Middle frontal gyrus (tissue), 1 donor: ENCODE results near the gene GUCD1.
A peak's percentile ranks its signal among the peaks of the same experiment; 100 is the strongest.
"Not testable (repeated sequence)": the region's sequence is repeated elsewhere in the genome, so short reads cannot be mapped to it uniquely, and the experiment has no call there.

Experiments
- DNase-seq: peaks from one replicate; pipeline ENCODE4 v3.0.0-alpha.2; 2015; ENCODE audit warnings: low spot score; ENCODE audit errors: extremely low spot score

The GUCD1 gene

DNA sequence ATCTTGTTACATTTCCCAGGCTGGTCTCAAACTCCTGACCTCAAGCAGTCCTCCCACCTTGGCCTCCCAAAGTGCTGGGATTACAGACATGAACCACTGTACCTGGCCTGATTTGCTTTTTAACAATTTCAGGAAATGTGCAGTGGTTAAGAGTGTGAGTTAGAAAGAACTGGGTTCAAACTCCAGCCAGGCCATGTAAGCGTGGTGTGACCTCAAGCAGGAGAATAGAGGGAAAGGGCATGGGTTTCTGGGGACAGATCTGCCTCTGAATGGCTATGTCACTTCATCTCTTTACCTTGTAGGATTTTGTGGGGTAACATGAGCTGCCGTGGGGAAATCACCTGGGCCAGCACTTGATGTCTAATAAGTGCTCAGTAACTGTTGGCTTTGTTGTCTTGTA lies 10.1 kb upstream of the GUCD1 start:
- DNase-seq, result no peak

DNA sequence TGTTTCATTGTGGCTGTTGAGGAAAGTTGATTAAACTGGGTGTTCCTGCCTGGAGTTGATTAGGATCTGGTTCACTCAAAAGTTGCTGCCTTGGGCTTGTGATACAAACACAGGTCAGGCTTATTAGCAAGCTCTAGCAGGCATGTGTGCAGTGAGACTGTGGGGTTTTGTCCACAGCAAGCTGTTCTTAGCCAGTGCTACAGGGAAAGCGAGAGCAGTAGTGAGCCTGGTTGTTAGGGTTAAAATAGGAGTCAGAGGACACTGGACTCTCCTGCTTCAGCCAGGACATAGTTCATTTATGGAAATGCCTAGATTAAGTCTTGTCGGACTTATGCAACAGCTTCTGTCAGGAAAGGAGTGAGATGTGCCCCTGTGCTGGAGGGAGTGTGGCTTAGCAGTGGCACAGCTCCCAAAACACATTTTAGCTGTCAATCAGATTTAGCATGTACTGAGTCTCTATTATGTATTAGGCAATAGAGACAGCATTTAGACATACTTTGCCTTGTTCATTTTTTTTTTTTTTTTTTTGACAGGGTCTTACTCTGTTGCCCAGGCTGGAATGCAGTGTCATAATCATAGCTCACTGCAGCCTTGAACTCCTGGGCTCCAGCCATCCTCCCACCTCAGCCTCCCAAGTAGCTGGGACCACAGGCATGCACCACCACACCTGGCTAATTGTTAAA lies 9.6 kb upstream of the GUCD1 start:
- no peak for DNase-seq

DNA sequence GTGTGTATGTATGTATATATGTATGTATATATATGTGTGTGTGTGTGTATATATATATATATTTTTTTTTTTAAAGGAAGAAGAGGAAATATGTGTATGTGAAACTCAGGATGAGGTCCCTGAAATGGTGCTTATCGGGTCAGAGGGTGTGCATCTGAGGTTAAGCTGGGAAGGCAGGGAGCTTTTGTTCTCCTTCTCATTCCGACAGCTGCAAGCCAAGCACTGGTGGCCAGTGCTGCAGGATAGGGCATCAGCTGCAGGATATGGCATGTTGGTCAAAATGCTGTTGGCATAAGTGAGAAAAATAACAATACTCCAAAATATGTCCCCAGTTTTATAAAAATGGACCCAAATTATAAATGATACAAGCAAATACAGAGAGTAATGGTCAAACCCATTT lies 8.3 kb upstream of the GUCD1 start:
- no peak for DNase-seq

- no peak for DNase-seq
These were observed 4.5 kb upstream of the GUCD1 start for GRCh38 chr22:24559471-24559870.

DNA sequence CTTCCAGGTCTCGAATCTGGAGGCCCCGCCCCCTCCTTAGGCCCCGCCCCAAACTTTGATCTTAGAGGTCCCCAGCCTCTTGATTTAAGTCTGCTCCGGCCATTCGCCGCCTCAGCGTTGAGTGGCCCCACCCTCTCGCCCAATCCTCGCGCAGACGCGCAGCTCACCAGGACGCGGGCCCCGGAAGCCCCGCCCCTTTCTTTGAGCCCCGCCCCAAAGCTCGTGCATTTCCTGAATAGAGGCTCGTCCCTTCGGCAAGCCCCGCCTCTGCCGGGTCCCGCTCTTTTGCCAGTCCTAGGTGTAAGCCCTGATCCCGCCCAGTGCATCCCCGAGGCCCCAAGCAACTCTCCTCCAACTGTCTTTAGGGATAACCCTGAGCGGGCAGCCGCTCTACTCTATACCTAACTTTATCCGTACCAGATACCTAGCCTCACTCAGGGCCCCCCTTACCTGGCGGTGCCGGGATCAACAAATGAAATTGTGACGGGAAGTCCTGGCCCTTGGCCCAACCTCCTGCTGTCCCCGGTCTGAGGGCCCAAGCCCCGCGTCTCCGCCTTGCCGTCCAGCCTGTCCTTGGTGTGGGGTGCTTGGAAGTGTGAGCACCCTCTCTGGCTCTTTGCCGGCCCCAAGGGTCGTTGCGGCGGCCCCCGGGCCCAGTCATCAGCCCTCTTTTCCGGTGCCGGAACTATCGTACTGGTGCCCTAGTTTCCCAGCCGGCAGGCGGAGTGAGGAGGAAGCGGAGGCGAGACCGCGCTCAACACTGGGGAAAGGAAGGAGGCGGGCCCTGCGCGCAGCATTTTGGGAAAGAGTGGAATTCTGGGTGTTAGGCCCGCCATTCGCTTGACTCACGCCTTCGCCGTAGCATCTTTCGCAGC lies 464 bp upstream of the GUCD1 start, which contains the start of gene SNRPD3:
Gene SNRPD3, plus strand, starts transcription at position 835 of the 875 bp plus-strand sequence. CDS start 1,676 bp downstream, outside the sequence.
- DNase-seq, result peak; percentile 95

GRCh38 chr22:24553597-24554312 lies 1.2 kb downstream of the GUCD1 start:
- DNase-seq, result no peak

GRCh38 chr22:24552503-24553286 lies 2.2 kb downstream of the GUCD1 start:
- not testable (repeated sequence) for DNase-seq

DNA sequence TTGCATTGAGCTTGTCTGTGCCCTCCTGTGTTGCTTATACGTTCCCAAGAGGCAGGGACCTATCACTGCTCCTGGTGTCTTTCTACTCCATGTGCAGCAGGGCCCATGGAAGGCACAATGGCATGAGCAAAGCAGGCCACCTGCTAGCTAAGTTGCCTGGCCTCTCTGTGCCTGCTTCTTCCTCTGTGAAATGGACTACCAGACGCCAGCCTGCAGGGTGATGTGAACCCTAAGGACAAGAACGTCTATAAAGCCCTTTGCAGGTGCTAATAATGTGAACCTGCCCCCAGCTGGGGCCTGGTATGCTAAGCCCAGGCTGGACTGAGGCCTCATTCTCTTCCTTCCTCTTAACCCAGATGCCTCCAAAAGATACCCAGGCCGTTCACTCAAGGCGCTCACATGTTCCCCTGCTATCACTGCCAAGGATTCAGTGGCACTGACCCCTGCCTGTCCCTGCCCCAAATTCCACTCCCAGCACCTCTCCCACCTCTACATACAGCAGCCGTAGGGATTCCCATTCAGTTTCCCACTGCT lies 4.0 kb downstream of the GUCD1 start:
- no peak for DNase-seq

GRCh38 chr22:24550028-24550901 lies 4.7 kb downstream of the GUCD1 start:
- DNase-seq, result no peak

DNA sequence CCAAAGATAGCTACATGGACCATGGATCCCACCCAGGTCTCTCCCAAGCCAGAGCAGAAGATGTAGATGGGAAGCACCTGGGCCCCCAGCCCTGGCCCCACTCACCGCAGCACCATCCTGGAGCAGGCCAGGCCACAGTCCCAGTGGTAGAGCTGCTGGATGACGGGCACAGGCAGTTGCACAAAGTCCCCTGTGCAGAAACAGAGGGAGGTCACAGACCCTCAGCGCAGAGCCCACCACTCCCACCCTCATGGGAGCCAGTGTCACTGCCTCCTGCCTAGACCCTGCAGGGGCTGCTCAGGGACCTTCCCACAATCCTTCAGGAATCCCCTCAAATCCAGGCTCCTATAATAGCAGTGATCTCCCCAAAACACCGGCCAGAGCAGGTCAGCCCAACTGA lies 6.1 kb downstream of the GUCD1 start:
- no peak for DNase-seq

GRCh38 chr22:24543679-24544243 lies 11.2 kb downstream of the GUCD1 start:
- no peak for DNase-seq

- DNase-seq, result no peak
These were observed 11.7 kb downstream of the GUCD1 start for GRCh38 chr22:24543185-24543601.

DNA sequence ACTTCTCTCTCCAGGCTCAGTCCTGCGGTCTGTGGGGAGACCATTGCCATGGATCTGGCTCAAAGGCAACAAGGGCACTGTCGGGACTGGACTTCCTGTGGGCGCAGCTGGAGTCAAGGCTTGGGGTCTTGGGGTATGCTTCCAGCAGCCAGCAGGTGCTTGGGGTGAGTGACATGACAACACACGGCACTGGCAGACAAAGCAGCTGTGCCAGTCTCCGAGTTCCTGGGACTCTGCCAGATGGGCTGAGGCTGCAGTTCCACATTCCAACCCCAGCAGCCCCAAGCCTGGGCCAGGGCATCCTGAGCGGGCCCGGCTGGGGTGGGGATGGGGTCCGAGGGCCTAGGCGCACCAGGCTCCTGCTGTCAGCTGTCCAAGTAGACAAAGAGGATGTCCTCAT lies 12.3 kb downstream of the GUCD1 start:
- DNase-seq, result no peak

DNA sequence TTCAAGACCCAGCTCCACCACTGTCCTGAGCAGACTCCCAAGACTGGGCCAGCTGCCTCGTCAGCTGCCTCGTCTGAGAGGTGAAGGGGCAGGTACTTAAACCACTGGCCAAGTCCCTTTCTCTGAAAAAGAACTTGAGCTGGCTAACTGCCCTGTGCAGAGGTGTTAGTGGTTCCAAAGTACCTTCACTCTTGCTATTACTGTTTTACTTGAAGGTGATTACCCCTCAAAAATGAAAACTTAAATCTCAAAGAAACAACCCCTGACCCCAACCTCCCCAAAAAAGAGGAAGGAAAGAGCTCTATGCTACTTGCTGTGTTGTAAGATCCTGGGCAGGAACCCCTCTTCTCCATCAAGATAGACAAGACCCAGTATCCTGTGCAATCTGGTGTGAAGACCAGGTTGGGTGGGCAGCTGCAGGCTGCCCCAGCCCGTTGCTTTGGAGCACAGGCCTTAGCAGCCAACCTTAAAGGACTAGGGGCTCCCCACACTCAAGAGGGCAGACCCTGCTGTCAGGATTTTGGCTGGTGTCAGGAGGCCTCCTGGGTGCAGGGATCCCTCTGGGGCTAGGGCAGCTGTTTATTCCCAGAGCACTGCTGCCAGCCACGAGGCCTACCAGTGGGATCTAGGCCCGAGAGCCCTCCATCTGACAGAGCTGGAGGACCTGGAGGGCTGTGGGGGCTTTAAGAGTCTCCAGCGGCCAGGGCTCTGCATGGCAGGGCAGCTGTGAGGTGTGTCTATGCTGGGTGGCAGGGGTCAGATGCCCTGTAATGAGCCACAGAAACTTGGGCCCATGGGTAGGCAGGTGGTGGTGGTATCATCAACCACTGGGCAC lies 13.0 kb downstream of the GUCD1 start:
- DNase-seq, result no peak

DNA sequence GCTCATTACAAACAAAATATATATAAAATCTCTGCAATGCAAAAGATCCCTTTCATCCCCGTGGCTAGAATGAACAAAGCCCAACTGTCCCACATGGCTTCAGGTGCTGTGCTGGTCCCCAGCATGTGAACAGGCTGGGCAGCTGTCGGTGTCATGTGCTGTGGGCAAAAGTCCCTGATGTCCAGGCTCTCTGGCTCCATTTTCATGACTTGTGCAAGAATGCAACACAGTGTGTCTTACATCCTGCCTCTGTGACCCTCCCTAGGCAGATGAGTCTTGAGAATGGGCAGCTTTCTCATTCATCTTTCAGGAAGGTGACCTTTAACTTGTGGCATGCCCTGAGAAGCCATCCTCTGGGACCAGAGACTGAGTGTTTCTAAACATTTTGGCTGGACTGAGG lies 14.5 kb downstream of the GUCD1 start:
- no peak for DNase-seq

DNA sequence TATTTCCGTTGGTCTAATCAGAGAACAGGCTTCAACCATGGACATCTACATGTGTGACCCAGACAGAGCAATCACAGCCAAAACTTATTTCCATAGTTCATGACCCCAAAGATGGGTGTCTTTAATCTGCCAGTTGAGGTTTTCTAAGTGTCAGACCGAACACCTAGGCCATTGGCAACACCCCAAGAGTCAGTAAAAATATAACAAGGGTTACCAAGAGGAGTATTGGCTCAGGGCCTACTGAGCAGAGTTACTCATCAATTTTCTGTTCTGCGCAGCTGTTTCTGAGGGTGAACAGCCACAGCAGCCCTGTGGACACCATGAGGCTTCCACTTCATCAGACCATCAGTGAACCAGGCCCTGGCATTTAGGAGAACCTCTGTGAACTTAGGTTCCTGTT lies 18.8 kb downstream of the GUCD1 start:
- DNase-seq, result no peak

- no peak for DNase-seq
These were observed 19.6 kb downstream of the GUCD1 start for GRCh38 chr22:24535348-24535747.

GRCh38 chr22:24532075-24532474 lies 22.9 kb downstream of the GUCD1 start:
- no peak for DNase-seq

DNA sequence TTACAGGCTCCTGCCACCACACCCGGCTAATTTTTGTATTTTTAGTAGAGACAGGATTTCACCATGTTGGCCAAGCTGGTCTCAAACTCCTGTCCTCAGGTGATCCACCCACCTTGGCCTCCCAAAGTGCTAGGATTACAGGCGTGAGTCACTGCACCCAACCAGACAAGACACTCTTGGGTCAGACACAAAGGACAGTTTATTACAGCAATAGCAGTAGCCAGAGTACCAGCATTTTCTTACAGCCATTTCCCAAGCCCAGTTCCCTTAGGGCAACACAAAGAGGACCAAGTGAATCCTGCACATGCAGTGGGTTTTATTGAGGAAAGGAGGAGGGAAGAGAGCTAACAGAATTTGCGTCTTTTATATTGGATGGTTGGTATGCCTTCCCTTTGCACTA lies 24.0 kb downstream of the GUCD1 start:
- not testable (repeated sequence) for DNase-seq
